HG03565 (cell line): ENCODE results near the gene FSD1.
A peak's percentile ranks its signal among the peaks of the same experiment; 100 is the strongest.
"Not testable (repeated sequence)": the region's sequence is repeated elsewhere in the genome, so short reads cannot be mapped to it uniquely, and the experiment has no call there.

Experiments
- ATAC-seq: cut with Tn5 transposase; IDR thresholded peaks from one replicate; pipeline ENCODE4 v1.9.1; 2021; ENCODE audit warnings: mild to moderate bottlenecking, moderate library complexity; ENCODE audit not compliant: unreplicated experiment

FSD1 gene

GRCh38 chr19:4313847-4314490 is 9.6 kb downstream of the FSD1 start:
- ATAC-seq, result no peak

DNA sequence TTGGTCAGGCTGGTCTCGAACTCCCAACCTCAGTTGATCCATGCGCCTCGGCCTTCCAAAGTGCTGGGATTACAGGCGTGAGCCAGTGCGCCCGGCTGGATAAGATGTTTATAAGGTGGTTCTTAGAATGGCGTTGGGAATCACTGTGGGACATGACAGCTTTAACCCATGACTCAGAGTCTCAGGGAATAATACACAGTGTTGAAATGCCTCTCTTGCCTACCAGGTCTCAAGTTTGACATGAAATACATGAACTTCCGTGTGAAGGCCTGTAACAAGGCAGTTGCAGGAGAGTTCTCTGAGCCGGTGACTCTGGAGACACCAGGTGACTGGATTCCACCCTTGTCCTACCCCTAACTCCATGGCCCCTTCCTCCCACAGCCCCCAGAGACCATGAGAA is 12.6 kb downstream of the FSD1 start:
- no peak for ATAC-seq

- no peak for ATAC-seq
Observed at GRCh38 chr19:4318460-4318859, 14.1 kb downstream of the FSD1 start.

DNA sequence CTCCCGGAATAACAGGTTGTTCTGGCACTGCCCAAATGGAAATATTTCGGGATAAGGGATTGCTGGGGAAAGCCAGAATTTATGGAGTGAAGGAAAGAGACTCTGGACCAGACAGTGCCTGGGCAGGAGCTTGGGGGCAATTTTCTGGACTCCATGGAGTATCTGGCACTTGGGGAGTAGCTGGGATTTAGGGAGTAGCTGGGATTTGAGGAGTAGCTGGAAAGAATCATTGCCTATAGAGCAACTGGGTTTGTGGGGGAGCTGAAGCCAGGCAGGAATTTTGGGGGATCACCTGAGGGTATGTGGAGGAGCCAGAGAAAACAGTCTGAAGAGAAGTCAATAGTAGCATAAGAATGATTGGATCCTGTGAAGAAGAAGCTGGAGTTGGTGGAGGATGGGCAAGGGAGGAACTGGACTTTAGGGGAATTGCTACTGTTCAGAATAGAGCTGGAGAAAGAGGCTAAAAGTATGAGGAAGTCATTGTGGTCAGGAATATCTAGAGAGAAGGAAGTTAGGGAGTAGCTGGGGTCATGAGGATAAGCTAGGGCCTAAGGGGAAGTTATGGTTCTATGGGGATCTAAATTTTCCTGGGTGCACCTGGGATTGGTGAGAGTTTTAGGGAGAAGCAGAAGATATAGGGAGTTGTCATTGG is 14.8 kb downstream of the FSD1 start:
- ATAC-seq, result no peak

- ATAC-seq, result no peak
Observed at GRCh38 chr19:4320419-4320818, 16.0 kb downstream of the FSD1 start.

DNA sequence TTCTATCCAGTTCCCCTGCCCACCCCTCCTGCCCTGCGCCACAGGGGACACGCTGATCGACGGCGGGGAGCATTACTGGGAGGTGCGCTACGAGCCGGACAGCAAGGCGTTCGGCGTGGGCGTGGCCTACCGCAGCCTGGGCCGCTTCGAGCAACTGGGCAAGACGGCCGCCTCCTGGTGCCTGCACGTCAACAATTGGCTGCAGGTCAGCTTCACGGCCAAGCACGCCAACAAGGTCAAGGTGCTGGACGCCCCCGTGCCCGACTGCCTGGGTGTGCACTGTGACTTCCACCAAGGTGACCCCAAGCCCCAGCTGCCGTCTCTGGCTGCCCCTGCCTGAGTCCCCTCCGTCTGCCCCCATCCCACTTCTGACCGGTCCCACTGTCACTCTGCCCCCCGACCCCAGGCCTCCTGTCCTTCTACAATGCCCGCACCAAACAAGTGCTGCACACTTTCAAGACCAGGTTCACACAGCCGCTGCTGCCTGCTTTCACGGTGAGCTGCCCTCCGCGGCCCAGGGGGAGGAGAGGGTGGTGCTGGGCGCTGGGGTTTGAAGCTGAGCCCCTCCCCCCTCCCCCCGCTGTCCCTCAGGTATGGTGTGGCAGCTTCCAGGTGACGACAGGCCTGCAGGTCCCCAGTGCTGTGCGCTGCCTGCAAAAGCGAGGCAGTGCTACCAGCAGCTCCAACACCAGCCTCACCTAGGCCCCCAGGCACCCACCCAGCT is 18.7 kb downstream of the FSD1 start:
- no peak for ATAC-seq

DNA sequence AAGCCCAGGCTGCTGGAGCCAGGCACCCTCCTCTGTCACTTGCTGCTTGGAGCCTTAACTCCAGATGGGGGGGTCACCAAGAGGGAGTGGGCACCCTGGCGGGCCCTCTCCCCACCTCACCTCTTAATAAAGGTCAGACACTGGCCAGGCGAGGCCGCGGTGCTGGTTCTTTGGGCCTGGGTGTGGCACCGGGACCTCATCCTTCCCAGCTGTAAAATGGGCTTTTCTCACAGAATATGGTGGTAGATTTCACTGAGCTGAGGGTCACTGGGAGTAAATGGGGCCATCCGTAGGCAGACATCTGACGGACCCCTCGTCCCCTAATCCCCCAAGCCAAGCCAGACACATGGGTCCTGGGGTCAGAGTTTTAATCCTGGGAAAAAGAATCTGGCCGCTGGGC is 19.3 kb downstream of the FSD1 start:
- ATAC-seq, result no peak

DNA sequence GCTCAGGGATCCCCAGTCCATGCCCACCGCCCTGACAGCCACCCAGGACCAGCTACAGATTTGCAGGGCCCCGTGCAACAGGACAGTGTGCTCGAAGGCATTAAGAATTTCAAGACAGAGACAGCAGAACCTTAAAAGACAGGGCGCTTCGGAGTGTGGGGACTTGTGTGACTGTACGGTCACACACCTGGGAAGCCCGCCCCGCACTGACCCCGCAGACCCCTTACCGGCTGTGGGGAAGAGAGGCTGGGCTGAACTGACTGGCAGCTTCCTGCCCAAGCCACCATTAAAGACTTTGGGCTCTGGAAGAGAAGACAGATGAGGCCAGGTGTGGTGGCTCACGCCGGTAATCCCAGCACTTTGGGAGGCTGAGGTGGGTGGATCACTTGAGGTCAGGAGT is 19.8 kb downstream of the FSD1 start:
- no peak for ATAC-seq

- ATAC-seq, result no peak
Observed at GRCh38 chr19:4326215-4326836, 21.9 kb downstream of the FSD1 start.

DNA sequence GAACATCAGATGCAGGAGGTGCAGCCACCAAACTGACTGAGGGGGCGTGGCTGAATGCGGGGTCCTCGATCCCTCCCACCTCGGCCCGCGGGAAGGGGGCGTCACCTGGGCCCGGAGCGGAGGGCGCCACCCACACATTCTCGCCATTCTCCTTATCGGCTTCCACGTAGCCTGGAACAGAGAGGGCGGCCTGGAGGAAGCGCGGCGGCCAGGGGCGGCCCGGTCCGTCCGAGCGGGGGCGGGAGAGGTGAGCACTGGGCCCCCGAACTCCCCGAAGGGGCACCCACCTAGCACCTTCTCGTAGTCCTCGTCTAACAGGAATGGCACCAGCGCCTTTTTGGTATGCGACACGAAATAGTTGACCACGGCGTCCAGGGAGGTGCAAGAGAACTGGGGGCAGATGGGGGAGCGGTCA is 22.4 kb downstream of the FSD1 start:
- ATAC-seq, result no peak

DNA sequence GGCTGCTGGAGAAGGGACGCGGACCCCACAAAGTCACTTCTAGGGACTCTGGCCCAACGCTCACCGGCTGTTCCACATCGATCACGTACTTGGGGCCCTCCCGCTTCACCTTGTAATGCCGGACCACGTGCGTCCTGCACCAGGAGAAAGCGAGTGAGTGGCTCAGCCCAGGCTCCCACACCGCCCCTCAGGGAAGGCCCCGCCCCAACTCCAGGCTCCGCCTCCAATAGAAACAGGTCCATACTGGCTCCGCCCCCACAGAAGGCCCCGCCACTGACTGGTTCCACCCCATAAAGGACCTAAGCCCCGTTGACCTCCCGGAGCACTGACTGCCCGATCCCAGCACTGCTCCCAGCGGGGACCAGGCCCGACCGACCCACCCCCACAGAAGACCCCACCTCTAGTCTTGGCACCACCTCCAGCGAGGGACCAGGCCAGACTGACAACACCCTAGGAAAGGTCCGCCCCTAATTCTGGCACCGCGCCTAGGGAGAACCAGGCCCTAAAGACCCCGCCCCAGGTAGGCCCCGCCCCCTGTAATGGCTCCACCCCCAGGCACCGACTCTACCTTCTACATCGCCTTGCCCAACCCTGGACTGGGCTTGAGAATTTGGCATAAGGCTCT is 23.0 kb downstream of the FSD1 start:
- ATAC-seq, result no peak

DNA sequence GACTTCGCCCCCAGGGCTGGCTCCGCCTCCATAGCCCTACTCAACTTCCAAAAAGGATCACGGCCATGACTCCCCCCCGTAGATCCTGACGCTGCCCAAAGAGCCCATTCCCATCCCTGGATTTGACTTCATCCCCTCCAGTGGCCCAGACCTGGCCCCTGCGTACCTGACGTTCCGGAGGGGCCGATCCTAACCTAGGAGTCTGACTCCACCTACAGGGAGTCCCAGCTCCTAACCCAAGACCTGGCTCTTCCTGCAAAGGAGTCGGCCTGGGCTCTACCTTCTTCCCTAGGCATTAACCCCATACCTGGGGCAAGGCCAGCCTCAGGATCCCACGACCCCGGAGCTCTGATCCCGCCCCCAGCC is 23.5 kb downstream of the FSD1 start:
- ATAC-seq, result no peak

GRCh38 chr19:4328243-4328990 is 24.0 kb downstream of the FSD1 start:
- peak; percentile 71 for ATAC-seq

DNA sequence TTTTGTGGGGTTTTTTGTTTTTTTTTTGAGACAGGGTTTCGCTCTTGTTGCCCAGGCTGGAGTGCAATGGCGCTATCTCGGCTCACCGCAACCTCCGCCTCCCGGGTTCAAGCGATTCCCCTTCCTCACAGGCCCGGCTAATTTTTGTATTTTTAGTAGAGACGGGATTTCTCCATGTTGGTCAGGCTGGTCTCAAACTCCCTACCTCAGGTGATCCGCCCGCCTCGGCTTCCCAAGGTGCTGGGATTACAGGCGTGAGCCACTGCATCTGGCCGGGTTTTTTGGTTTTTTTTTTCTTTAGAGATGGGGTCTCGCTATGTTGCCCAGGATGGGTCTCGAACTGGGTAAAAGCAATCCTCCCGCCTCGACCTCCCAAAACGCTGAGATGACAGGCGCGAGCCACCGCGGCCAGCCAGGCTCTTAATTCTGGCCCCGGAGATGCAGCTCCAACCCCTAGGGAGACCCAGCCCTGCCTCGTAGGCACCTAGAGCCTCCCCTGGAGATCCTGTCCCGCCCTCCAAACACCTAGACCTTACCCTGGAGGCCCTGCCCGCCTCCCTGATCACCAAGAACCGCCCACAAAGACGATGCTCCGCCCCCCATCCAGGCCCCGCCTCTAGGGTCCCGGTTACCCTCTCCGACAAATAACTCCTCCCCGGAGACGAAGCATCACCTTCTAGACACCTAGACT is 24.7 kb downstream of the FSD1 start:
- ATAC-seq, result not testable (repeated sequence)

DNA sequence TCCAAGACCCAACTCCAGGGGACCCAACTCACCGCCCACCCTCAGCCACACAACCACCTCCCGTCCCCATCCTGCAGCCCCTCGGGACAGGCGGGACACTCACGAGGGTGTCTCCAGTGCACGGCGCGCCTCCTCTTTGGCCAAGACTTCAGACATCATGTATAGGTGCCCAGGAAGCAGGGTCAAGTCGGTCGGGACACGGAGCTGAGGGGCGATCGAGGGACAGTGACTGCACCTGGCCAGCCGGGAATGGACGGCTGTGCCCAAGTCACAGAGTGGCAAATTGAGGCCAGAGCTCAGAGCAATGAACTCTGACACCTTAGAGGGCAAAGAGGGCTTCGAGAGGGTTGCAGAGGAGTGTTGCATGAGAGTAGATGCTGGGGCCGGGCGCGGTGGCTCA is 25.5 kb downstream of the FSD1 start:
- no peak for ATAC-seq

- no peak for ATAC-seq
Observed at GRCh38 chr19:4334929-4335570, 30.7 kb downstream of the FSD1 start.

DNA sequence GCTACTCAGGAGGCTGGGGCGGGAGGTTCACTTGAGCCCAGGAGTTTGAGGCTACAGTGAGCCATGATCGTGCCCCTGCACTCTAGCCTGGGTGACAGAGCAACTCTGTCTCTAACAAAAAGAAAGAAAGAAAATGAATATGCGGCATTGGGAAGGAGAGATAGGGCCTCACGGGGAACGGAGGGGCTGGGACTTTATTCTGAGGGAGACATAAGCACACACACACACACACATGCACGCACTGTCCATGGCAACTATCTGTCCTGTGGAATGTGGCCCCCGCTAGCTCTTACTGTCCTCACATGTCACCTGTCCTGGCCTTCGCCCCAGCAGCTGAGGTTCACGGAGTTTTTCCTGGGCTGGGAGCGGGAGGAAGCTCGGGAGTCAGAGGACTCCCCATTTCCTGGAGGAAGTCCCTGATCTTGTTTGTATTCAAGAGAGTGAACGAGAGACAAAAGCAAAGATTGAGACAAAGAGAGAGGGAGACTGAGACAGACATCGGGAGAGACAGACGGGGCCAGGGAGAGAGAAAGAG is 33.6 kb downstream of the FSD1 start:
- ATAC-seq, result no peak

DNA sequence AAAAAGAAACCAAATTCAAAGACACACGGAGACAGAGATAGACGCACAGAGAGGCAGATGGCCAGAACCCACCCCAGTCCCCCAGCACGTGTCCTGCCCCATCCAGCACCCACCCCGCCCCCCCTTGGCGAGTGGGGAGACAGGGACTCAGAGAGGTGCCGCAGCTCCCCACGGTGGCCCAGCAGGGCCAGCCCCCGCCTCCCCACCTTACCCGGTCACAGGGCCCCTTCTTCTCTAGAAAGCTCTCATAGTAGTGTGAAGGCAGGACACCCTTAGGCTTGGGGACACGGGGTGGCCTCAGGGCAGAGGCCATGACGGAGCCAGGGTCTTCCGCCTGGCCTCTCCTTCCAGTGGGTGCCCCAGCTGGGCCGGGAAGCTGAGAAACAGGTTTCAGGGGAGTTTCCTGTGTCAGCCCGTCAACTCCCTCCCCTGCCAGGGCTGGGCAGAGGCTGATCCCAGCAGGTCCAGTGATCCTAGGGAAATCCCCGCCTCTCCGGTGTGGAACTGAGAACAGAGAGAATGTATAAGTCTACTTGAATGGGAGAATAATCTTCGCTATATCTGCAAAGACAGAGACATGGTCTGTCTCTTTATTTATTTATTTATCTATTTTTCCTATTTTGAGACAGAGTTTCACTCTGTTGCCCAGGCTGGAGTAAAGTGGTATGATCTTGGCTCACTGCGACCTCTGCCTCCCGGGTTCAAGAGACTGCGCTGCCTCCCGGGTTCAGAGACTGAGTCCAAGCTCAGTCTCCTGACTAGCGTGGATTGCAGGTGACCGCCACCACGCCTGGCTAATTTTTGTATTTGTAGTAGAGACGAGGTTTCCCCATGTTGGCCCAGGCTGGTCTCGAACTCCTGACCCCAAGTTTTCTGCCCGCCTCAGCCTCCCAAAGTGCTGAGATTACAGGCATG is 34.3 kb downstream of the FSD1 start, which contains the start of gene STAP2:
TSS of gene STAP2 (minus strand) at position 387 of the 915 bp plus-strand sequence. CDS start at position 313, 74 bp downstream.
- no peak for ATAC-seq
